ENCODE measurements around the gene ZFYVE1. TPM values are rescaled to one million over a fixed set of nuclear protein-coding genes. Genes with fewer than 3 reads are reported as not detected.
"Not testable (repeated sequence)": the region's sequence is repeated elsewhere in the genome, so short reads cannot be mapped to it uniquely, and the experiment has no call there.

Gene ZFYVE1
- total RNA-seq, 1 experiment from 2014 or later = 16.6 TPM

DNA sequence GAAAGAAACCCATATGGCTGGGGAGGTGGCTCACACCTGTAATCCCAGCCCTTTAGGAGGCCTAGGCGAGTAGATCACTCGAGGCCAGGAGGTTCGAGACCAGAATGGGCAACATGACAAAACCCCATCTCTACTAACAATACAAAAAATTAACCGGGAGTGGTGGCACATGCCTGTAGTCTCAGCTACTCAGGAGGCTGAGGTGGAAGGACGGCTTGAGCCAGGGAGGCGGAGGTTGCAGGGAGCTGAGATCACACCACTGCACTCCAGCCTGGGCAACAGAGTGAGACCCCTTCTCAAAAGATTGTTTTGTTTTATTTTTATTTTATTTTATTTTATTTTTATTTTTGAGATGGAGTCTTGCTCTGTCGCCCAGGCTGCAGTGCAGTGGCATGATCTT lies 15.7 kb downstream of the ZFYVE1 start:
- DNase-seq (ENCODE audit: low read depth, low spot score); in situ Hi-C loops (cut with HindIII; ENCODE audit: low pct_unique_long_range_greater_than_20kb, low sequenced_read_pairs): not testable (repeated sequence)

- no peak for DNase-seq (ENCODE audit: low read depth, low spot score)
- in situ Hi-C loops (cut with HindIII; ENCODE audit: low pct_unique_long_range_greater_than_20kb, low sequenced_read_pairs) = no loop called here
Measured at GRCh38 chr14:73008501-73008900, 18.4 kb downstream of the ZFYVE1 start.

- in situ Hi-C loops (cut with HindIII; ENCODE audit: low pct_unique_long_range_greater_than_20kb, low sequenced_read_pairs) = no loop called here
- no peak for DNase-seq (ENCODE audit: low read depth, low spot score)
Measured at GRCh38 chr14:73007835-73008234, 19.1 kb downstream of the ZFYVE1 start.

- DNase-seq (ENCODE audit: low read depth, low spot score); in situ Hi-C loops (cut with HindIII; ENCODE audit: low pct_unique_long_range_greater_than_20kb, low sequenced_read_pairs): not testable (repeated sequence)
Measured at GRCh38 chr14:73004641-73005040, 22.3 kb downstream of the ZFYVE1 start.

DNA sequence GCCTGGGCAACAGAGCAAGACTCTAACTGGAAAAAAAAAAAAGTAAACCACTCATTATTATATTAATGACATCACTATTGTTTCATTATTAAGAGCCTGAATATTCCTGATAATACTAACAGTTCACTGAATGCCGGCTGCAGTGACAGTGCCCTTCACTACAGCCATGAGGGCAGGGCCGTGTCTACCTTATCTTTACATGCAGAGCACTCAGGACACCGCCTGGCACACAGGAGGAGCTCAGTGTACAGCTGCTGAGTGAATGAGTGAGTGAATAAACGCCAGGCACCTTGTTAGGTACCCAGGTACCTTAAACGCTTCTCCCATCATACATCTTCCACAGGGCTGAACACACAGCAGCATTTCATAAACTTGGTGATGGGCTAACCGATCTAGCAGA lies 23.2 kb downstream of the ZFYVE1 start:
- in situ Hi-C loops (cut with HindIII; ENCODE audit: low pct_unique_long_range_greater_than_20kb, low sequenced_read_pairs) = no loop called here
- DNase-seq (ENCODE audit: low read depth, low spot score) = no peak

DNA sequence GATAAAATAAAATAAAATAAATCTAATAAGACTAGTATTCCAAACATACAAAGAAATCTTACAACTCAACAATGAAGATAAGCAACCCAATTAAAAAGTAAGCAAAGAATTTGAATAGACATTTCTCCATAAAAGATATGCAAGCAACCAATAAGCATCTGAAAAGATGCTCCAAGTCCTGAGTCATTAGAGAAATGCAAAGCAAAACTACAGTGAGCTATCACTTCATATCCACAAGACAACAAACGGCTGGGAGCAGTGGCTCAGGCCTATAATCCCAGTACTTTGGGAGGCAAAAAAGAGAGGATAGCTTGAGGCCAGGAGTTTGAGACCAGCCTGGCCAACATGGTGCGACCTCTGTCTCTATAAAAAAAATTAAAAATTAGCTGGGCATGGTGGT lies 26.8 kb downstream of the ZFYVE1 start:
- DNase-seq (ENCODE audit: low read depth, low spot score) = no peak
- in situ Hi-C loops (cut with HindIII; ENCODE audit: low pct_unique_long_range_greater_than_20kb, low sequenced_read_pairs) = no loop called here

DNA sequence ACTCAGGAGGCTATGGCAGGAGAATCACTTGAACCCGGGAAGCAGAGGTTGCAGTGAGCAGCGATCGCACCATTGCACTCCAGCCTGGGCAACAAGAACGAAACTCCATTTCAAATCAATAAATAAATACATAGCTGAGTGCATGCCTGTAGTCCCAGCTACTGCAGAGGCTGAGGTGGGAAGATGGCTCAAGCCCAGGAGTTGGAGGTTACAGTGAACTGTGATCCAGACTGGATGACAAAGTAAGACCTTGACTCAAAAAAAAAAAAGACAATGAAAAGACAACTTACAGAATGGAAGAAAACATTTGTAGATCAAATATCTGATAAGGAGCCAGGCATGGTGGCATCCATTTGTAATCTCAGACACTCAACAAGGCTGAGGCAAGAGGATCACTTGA lies 27.6 kb downstream of the ZFYVE1 start:
- in situ Hi-C loops (cut with HindIII; ENCODE audit: low pct_unique_long_range_greater_than_20kb, low sequenced_read_pairs) = no loop called here
- no peak for DNase-seq (ENCODE audit: low read depth, low spot score)

DNA sequence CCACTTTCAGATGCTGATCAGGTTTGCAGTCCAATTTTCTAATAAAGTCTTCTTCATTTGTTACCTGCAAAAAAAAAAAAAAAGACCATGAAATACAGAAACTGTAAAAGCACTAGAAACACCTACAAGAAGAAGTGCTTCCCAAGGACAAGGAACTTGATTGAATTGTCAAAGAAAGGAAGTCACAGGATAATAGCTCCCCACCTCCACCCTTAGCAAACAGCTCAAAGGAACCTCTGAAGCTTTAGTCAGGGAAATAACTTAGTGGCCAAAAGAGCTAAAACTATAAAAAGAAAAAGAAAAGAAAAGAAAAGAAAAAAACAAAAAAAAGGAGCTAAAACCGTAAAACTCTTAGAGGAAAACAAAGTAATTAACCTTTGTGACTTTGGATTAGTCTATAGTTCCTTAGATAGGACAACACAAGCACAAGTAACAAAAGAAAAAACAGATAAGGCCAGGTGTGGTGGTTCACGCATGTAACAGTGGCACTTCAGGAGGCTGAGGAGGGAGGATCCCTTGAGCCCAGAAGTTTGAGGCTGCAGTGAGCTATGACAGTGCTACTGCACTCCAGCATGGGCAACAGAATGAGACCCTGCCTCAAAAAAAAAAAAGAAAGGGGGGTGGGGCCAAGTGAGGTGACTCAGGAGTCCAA lies 28.5 kb downstream of the ZFYVE1 start:
- DNase-seq (ENCODE audit: low read depth, low spot score) = no peak
- in situ Hi-C loops (cut with HindIII; ENCODE audit: low pct_unique_long_range_greater_than_20kb, low sequenced_read_pairs) = no loop called here

GRCh38 chr14:72996916-72997315 lies 30.0 kb downstream of the ZFYVE1 start:
- DNase-seq (ENCODE audit: low read depth, low spot score) = no peak
- in situ Hi-C loops (cut with HindIII; ENCODE audit: low pct_unique_long_range_greater_than_20kb, low sequenced_read_pairs) = no loop called here

- in situ Hi-C loops (cut with HindIII; ENCODE audit: low pct_unique_long_range_greater_than_20kb, low sequenced_read_pairs) = no loop called here
- DNase-seq (ENCODE audit: low read depth, low spot score) = no peak
Measured at GRCh38 chr14:72990171-72990570, 36.7 kb downstream of the ZFYVE1 start.

GRCh38 chr14:72986857-72987256 lies 40.0 kb downstream of the ZFYVE1 start:
- no peak for DNase-seq (ENCODE audit: low read depth, low spot score)

DNA sequence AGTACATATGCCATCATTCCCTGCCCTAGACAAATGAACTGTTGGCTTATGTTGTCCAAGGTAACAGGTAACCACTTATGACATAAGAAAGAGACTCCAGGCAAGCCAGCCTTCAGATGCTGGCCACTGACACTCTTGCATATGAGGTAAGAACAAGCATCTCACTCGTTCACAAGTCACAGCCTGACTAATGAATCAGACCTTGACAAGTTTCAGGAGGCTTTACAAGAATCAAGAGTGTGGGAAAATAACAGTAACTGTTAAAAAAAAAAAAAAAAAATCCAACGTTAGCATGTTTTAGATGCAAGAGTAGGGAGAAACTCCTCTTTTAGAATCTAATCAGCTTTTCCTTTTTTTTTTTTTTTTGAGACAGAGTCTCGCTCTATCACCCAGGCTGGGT lies 40.7 kb downstream of the ZFYVE1 start:
- no peak for DNase-seq (ENCODE audit: low read depth, low spot score)
- in situ Hi-C loops (cut with HindIII; ENCODE audit: low pct_unique_long_range_greater_than_20kb, low sequenced_read_pairs) = no loop called here

More at GRCh38 chr14:72986857-72987256, 40.0 kb downstream of the ZFYVE1 start:
- in situ Hi-C loops (cut with HindIII; ENCODE audit: low pct_unique_long_range_greater_than_20kb, low sequenced_read_pairs) = no loop called here

- in situ Hi-C loops (cut with HindIII; ENCODE audit: low pct_unique_long_range_greater_than_20kb, low sequenced_read_pairs) = no loop called here
- DNase-seq (ENCODE audit: low read depth, low spot score) = no peak
Measured at GRCh38 chr14:72982146-72982708, 44.7 kb downstream of the ZFYVE1 start.

DNA sequence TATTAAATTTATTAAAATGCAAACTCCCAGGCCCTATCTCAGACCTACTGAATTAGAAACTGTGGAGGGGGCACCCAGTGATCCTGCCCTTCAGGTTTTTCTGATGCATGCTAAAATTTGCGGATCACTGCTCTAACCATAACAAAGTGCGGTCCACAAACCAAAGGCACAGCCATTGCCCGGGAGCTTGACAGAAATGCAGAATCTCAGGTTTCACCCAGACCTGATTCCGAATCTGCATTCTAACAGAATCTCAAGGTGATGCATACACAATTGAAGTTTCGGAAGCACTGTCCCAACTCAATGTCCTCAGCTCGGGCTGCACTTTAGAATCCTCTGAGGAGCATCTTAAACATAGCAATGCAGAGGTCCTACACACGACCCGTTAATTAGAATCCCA lies 46.0 kb downstream of the ZFYVE1 start:
- no peak for DNase-seq (ENCODE audit: low read depth, low spot score)
- in situ Hi-C loops (cut with HindIII; ENCODE audit: low pct_unique_long_range_greater_than_20kb, low sequenced_read_pairs) = no loop called here

- in situ Hi-C loops (cut with HindIII; ENCODE audit: low pct_unique_long_range_greater_than_20kb, low sequenced_read_pairs) = no loop called here
- no peak for DNase-seq (ENCODE audit: low read depth, low spot score)
Measured at GRCh38 chr14:72978856-72979255, 48.0 kb downstream of the ZFYVE1 start.

DNA sequence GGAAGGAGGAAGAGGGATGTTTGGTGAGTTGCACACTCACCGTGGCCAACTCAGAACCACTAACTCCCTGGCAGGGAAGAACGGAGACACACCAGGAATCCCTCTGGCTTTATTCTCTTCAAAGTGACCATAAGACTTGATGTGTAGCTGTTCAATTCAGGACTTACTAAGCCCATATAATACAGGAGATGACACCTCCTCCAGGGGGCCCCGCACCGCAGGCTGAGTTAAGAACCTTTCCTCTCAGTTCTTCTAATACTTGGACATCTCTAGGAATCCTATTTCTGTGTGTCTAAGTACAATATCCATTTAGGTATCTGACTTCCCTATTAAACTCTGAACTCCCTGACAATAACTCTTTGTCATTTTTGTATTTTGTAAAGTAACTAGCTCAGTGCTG lies 51.1 kb downstream of the ZFYVE1 start:
- in situ Hi-C loops (cut with HindIII; ENCODE audit: low pct_unique_long_range_greater_than_20kb, low sequenced_read_pairs) = no loop called here
- DNase-seq (ENCODE audit: low read depth, low spot score) = peak; percentile 19

GRCh38 chr14:72974661-72975060 lies 52.2 kb downstream of the ZFYVE1 start:
- in situ Hi-C loops (cut with HindIII; ENCODE audit: low pct_unique_long_range_greater_than_20kb, low sequenced_read_pairs) = no loop called here
- DNase-seq (ENCODE audit: low read depth, low spot score) = no peak

GRCh38 chr14:72970824-72971434 lies 56.0 kb downstream of the ZFYVE1 start:
- in situ Hi-C loops (cut with HindIII; ENCODE audit: low pct_unique_long_range_greater_than_20kb, low sequenced_read_pairs) = no loop called here
- DNase-seq (ENCODE audit: low read depth, low spot score) = no peak

DNA sequence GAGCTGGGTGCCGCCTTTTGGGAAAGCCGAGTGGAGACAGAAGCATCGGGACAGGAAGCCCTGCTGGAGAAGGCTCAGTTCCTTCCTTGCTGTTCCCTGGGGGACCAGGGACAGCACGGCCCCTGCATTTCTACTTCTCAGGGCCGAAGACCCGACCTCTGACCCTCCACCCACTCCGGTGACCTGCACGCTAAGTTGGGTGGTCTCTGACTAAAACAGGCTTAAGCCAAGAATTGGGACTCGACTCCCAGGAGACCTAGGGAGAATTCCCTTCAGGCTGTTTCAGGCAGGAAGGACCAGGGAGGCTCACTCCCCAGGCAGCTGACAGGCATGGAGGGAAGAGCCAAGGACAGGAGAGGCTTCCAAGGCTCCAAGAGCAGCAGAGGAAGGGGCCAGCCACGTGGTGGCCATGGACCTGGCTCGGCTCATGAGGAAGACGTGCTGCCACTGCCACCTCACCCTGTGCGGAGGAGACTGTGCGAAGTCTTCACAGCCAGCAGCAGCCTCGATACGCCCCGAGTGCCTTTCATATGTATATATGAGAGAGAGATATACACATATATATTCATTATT lies 56.8 kb downstream of the ZFYVE1 start:
- DNase-seq (ENCODE audit: low read depth, low spot score) = no peak
- in situ Hi-C loops (cut with HindIII; ENCODE audit: low pct_unique_long_range_greater_than_20kb, low sequenced_read_pairs) = no loop called here
